Pancreas (tissue), 10 donors: ENCODE results near the gene ST7. TPM values are rescaled to one million over a fixed set of nuclear protein-coding genes. Genes with fewer than 3 reads are reported as not detected.

Source experiments
- ATAC-seq, 4 donors: fragments of 200-7000 bp; cut with Tn5 transposase; one replicate each; pipeline versions ENCODE4 v1.8.0 to v1.9.1; 2020; ENCODE audit warnings: mild to moderate bottlenecking in 4 of 4, moderate library complexity in 4 of 4
- DNase-seq, 6 donors: peaks; one replicate each; pipeline ENCODE4 v3.0.0-alpha.2; 2020
- FAIRE-seq: peaks from 2 replicates; lab custom pipeline; 2012; peaks lifted over from hg19 to GRCh38; lab: Jason Lieb, UNC
- H3K27ac ChIP-seq, 4 donors: fragments of 200-600 bp; sonication (generic); 1 replicate in 3 of 4; 2 replicates in 1 of 4; pipeline versions ENCODE4 v1.5.0 to v1.8.0; 2020
- H3K27me3 ChIP-seq, 4 donors: fragments of 200-600 bp; one replicate each; pipeline ENCODE4 v1.8.0; 2021
- H3K36me3 ChIP-seq, 3 donors: fragments of 200-600 bp; sonication (generic) in 1 of 3; one replicate each; pipeline versions ENCODE4 v1.5.0 to v1.8.0; 2020 to 2021
- H3K4me1 ChIP-seq, 3 donors: fragments of 200-600 bp; one replicate each; pipeline ENCODE4 v1.8.0; 2021
- H3K4me3 ChIP-seq, 4 donors: fragments of 200-600 bp; sonication (generic) in 2 of 4; one replicate each; pipeline versions ENCODE4 v1.5.0 to v1.8.0; 2020 to 2021
- H3K9me3 ChIP-seq, 4 donors: fragments of 200-600 bp; one replicate each; pipeline ENCODE4 v1.8.0; 2021
- WGBS, 2 donors: extraction: QIAGEN DNeasy Blood & Tissue Kit; methylation state at CpG; one replicate each; pipeline ENCODE4 v1.1.7; 2013; 5-methylcytosine and 5-hydroxymethylcytosine counted together
- intact Hi-C, 3 donors: fragments of 100-400 bp; cut with DNase I; formaldehyde crosslinking; loops; one replicate each; pipeline versions ENCODE4 v1.11.1 to v1.14.2; 2022
- polyA plus RNA-seq, 2 donors: library from polyadenylated mRNA; stranded (reverse); fragments of 200-250 nt; gene quantifications; one replicate each; pipeline ENCODE4 v1.2.3, GENCODE V29; 2013
- total RNA-seq, 6 donors: library from RNA; stranded (reverse); fragmentation: NEBNext Ultra II Directional in 4 of 6; extraction: Animal tissue kit (Norgen Biotek cat#: 25700) in 4 of 6; gene quantifications; one replicate each; pipeline versions ENCODE4 v1.2.1 to v1.2.4, GENCODE V29; 2021 to 2023
- TF ChIP-seq, protein P1 (sequence below), 4 donors: fragments of 200-600 bp; sonication (generic) in 3 of 4; IDR thresholded peaks; one replicate each; pipeline versions ENCODE4 v1.5.0 to v1.8.0; 2021; ENCODE audit warnings: antibody characterized with exemption in 4 of 4
- donor health status: healthy with polysubstance abuse.
- donor health status: DM: no; HTN: no; CAD: no; lungs with moderate emphysema.
- donor health status: DM: no; HTN: no; CAD: no.
- donor health status: control.
- donor health status: control.
- donor health status: Bipolar disorder and iron deficiency.
- donor health status: DM: yes; HTN: yes; CAD: no.
- donor health status: DM: no; HTN: no; CAD: no.
- donor health status: DM: no; HTN: no; CAD: no.
- donor health status: DM: yes; HTN: yes; CAD: no.

Gene ST7
- total and polyA plus RNA-seq, 8 donors: 8.2 to 20.2 (median 17.1) TPM

DNA sequence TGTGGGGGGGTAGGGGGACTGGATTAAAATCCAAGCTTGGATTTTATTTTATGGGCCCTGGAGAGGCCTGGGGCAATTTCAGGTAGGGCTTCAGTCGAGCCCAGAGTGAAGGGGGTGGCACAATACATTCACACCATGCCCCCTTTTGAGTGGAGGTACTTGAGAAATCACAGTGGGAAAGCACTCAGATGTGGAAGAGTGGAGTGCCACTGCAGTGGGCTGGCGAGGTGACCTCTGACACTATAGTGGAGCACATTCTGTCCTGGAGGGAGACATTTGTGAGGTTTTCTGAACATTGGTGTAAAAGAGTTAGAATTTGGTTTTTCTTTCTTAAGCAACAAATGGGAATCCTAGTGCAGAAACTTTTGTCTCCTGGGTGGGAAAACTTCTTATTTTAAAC is 226.4 kb downstream of the ST7 start:
- no peaks in the 10 kb centered on the region for H3K4me1 ChIP-seq
- H3K4me3 ChIP-seq: no peak overlapping the region
- H3K9me3 ChIP-seq: no peaks in the 10 kb centered on the region
- H3K27me3 ChIP-seq: no peaks in the 10 kb centered on the region
- no peak for DNase-seq
- intact Hi-C loops: no loop called here
- TF ChIP-seq, protein P1, sequence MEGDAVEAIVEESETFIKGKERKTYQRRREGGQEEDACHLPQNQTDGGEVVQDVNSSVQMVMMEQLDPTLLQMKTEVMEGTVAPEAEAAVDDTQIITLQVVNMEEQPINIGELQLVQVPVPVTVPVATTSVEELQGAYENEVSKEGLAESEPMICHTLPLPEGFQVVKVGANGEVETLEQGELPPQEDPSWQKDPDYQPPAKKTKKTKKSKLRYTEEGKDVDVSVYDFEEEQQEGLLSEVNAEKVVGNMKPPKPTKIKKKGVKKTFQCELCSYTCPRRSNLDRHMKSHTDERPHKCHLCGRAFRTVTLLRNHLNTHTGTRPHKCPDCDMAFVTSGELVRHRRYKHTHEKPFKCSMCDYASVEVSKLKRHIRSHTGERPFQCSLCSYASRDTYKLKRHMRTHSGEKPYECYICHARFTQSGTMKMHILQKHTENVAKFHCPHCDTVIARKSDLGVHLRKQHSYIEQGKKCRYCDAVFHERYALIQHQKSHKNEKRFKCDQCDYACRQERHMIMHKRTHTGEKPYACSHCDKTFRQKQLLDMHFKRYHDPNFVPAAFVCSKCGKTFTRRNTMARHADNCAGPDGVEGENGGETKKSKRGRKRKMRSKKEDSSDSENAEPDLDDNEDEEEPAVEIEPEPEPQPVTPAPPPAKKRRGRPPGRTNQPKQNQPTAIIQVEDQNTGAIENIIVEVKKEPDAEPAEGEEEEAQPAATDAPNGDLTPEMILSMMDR (IDR thresholded peaks at IDR 0.05): no peak
- H3K36me3 ChIP-seq: no peaks in the 10 kb centered on the region
- WGBS, 2 donors: 96 to 100% methylated on average over 2 of the region's 2 CpGs
- no peak for FAIRE-seq
- H3K27ac ChIP-seq: no peak overlapping the region
- no peak for ATAC-seq

DNA sequence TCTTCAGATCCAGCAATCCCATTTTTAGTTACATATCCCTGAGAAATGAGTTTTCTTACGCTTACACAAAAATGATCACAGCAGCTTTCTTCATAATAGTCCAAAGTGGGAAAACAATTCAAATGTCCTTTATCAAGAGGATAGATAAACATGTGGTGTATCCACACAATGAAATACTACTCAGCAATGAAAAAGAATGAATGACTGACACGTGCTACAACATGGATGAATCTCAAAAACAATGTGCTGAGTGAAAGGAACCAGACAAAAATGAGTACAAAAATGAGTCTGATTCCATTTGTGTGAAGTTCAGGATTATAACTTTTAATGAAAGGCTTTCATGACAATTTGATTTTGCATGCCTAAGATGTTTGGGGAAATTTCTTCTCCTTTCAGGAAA is 230.4 kb downstream of the ST7 start:
- no peaks in the 10 kb centered on the region for H3K36me3 ChIP-seq
- no peaks in the 10 kb centered on the region for H3K9me3 ChIP-seq
- no peak overlapping the region for H3K4me3 ChIP-seq
- no peak for ATAC-seq
- intact Hi-C loops: no loop called here
- H3K27me3 ChIP-seq: no peaks in the 10 kb centered on the region
- WGBS, 2 donors: 96% methylated on average over 2 of the region's 2 CpGs
- TF ChIP-seq, protein P1 (IDR thresholded peaks at IDR 0.05): no peak
- DNase-seq: no peak
- no peaks in the 10 kb centered on the region for H3K4me1 ChIP-seq
- H3K27ac ChIP-seq: no peak overlapping the region
- no peak for FAIRE-seq

DNA sequence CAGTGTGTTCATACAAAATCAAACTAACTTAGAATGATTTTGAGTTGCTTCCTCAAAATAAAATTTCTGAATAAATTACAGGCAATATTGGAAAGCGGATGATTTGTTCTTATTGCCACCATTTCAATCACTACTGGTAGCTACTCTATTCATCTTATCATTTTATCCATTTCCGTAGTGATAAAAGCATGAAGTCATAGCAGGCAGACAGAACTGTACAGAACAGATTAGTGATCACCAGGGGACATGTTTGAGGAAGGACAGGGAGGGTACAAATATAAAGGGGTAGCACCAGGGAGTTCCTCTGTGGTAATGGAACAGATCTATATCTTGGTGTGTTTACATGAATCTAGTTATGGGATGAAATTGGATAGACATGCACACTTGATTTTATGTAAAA is 231.1 kb downstream of the ST7 start:
- ATAC-seq (no peak), DNase-seq (no peak), FAIRE-seq (no peak)
- intact Hi-C loops: no loop called here
- no peak overlapping the region for H3K4me3 ChIP-seq
- H3K27me3 ChIP-seq: no peaks in the 10 kb centered on the region
- TF ChIP-seq, protein P1 (IDR thresholded peaks at IDR 0.05): no peak
- no peaks in the 10 kb centered on the region for H3K36me3 ChIP-seq
- no peaks in the 10 kb centered on the region for H3K9me3 ChIP-seq
- H3K27ac ChIP-seq: no peak overlapping the region
- H3K4me1 ChIP-seq: no peaks in the 10 kb centered on the region
- 90 to 95% methylated on average over 2 of the region's 2 CpGs for WGBS, 2 donors

DNA sequence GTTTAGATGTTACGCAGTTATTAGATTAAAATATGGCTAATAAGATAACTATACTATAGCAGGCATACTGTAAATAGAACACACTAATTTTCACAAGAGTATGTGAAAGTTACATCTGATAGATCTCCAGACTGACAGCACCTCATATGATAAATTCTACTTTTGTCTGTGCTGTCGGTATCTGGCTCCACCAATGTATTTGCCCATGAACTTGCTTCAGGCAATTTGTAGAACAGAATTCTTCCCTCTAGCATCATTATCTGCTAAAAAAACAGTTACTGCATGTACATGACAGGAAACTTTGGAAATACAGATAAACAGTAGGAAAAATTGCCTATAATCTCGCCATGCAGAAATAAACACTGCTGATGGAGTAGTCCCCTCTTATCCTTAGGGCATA is 231.8 kb downstream of the ST7 start:
- no peak overlapping the region for H3K4me3 ChIP-seq
- no peaks in the 10 kb centered on the region for H3K27me3 ChIP-seq
- intact Hi-C loops: no loop called here
- DNase-seq (no peak), FAIRE-seq (no peak), ATAC-seq (no peak)
- 96 to 98% methylated on average over 3 of the region's 3 CpGs for WGBS, 2 donors
- H3K9me3 ChIP-seq: no peaks in the 10 kb centered on the region
- no peak overlapping the region for H3K27ac ChIP-seq
- H3K4me1 ChIP-seq: no peaks in the 10 kb centered on the region
- peaks cover 0 to 5% (median 0%) of the 10 kb centered on the region in 3 donors for H3K36me3 ChIP-seq
- TF ChIP-seq, protein P1 (IDR thresholded peaks at IDR 0.05): no peak

DNA sequence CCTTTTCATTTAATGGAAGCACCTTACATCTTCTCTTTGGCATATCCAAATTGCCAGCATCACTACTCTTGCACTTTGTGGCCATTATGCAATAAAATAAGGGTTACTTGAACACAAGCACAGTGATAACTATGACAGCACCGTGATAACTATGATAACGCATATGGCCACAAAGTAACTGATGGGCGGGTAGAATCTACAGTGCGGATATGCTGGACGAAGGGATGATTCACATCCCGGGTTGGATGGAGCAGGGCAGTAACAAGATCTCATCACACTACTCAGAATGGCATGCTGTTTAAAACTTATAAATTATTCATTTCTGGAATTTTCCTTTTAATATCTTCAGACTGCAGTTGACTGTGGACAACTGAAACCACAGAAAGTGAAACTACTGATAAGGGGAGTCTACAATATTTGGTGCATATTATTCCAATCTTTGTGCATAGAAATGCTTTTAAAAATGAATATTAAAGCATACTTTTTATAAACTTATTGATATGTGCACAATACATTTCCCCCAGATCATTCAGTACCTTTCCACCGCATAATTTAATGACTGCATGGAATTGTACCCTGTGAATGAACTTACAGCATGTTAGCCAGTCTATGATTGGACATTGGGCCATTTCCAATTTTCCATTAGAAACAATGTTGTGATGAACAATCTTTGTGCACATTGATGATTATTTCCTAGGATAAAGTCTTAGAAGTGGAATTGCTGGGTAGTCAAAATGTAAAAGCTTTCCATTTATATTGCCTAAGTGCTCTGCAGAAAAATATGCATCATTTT is 233.1 kb downstream of the ST7 start:
- Histone ChIP-seq H3K4me1 (no peaks in the 10 kb centered on the region), H3K9me3 (no peaks in the 10 kb centered on the region), H3K27me3 (no peaks in the 10 kb centered on the region), H3K36me3 (peaks cover 0 to 7% (median 0%) of the 10 kb centered on the region in 3 donors), H3K27ac (no peak overlapping the region), H3K4me3 (no peak overlapping the region)
- TF ChIP-seq, protein P1 (IDR thresholded peaks at IDR 0.05): no peak
- DNase-seq (no peak), FAIRE-seq (no peak), ATAC-seq (no peak)
- intact Hi-C loops: no loop called here
- WGBS, 2 donors: 93 to 96% methylated on average over 7 of the region's 7 CpGs
